NB4 (cell line): ENCODE measurements around the gene LY86.

Experiments used
- DNase-seq: peaks from one replicate; pipeline ENCODE4 v3.0.0; 2010; ENCODE audit warnings: low read depth
- H3K4me3 ChIP-seq: one replicate; pipeline ENCODE4 v1.5.1; 2011; ENCODE audit warnings: mild to moderate bottlenecking, low read depth, low read length, moderate library complexity
- MYC ChIP-seq: IDR thresholded peaks from 2 replicates; pipeline ENCODE4 v1.6.1; 2011; ENCODE audit warnings: low read depth, low read length
- POLR2A ChIP-seq: IDR thresholded peaks from 2 replicates; pipeline ENCODE4 v1.6.1; 2011; ENCODE audit warnings: mild to moderate bottlenecking; ENCODE audit not compliant: insufficient read length; ENCODE audit errors: extremely low read depth
- TF ChIP-seq, protein P1 (sequence below): IDR thresholded peaks from one replicate; pipeline ENCODE4 v1.5.1; 2012; ENCODE audit warnings: low read depth, low read length
- TF ChIP-seq, protein P2 (sequence below): IDR thresholded peaks from 2 replicates; pipeline ENCODE4 v1.6.1; 2011; ENCODE audit warnings: low read depth, low read length

LY86 gene

DNA sequence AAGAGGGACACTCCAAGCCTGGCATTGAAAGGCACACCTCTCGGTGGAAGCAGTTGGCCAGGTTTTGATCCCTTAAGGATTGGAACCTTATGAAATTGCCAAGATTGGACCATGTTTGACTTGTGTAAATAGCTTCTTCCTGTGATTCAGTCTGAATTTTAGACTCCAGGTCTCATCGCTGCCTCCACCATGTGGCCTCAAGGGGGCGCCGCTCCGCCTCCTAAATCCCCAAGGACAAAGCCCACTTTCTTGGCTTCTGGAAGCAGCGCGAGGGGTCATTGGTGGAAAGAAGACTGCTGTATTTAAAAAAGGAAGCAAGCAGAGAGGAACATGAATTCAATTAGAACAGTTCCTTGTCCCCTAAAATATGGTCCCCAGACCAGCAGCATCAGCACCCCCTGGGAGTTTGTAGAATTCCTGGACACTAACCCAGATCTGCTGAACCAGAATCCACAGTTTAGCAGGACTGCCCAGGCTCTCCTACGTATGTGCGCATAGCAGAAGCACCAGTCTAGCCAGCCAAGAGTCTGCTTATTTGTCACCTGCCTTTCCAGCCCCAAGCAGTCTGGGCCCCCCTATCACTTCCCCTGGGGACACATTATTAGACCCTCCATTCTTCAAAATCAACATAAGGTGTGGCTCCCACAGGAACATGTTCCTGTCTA is 108.5 kb downstream of the LY86 start:
- TF ChIP-seq, protein P1, sequence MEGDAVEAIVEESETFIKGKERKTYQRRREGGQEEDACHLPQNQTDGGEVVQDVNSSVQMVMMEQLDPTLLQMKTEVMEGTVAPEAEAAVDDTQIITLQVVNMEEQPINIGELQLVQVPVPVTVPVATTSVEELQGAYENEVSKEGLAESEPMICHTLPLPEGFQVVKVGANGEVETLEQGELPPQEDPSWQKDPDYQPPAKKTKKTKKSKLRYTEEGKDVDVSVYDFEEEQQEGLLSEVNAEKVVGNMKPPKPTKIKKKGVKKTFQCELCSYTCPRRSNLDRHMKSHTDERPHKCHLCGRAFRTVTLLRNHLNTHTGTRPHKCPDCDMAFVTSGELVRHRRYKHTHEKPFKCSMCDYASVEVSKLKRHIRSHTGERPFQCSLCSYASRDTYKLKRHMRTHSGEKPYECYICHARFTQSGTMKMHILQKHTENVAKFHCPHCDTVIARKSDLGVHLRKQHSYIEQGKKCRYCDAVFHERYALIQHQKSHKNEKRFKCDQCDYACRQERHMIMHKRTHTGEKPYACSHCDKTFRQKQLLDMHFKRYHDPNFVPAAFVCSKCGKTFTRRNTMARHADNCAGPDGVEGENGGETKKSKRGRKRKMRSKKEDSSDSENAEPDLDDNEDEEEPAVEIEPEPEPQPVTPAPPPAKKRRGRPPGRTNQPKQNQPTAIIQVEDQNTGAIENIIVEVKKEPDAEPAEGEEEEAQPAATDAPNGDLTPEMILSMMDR = peak; percentile 95
- TF ChIP-seq, protein P2, sequence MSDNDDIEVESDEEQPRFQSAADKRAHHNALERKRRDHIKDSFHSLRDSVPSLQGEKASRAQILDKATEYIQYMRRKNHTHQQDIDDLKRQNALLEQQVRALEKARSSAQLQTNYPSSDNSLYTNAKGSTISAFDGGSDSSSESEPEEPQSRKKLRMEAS = peak; percentile 59
- TF ChIP-seq POLR2A = no peak
- peak; percentile 66; the same call in 1 of the 2 replicates for TF ChIP-seq MYC
- no peak overlapping the region for H3K4me3 ChIP-seq
- DNase-seq = peak; percentile 95

GRCh38 chr6:6697620-6698019 is 109.1 kb downstream of the LY86 start:
- peak; percentile 41; the same call in 1 of the 2 replicates for TF ChIP-seq MYC
- TF ChIP-seq, protein P1 = no peak
- no peak for TF ChIP-seq POLR2A
- TF ChIP-seq, protein P2 = no peak; the same call in 1 of the 2 replicates

DNA sequence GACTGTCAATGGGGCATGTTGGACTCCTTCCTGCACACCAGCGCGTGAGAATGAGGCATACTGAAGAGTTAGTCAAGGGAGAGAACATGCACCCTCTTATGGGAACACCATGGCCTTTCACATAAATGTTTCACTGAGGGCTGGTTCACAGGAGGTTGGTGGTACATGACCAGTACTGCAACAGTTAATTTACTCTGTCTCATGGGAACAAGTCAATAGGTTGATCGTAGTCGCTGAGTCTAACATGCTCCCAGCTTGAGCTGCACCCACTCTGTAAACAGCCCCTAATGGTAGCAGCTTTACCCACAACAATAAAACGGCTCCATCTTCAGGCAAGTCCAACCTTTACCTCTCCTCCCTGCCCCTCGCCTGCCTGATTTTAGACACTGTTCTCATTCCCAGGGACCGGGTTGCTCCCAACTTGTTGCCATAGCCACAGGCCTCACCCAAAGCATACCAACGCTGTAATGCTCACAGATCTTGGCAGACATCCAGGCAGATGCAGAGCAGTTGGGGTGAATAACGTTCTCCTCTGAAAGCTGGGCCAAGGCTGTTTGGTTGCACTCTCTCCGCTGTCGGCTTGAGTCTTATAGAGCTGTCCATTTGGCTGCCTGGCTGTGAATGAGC is 111.3 kb downstream of the LY86 start:
- peak; percentile 91 for DNase-seq
- TF ChIP-seq, protein P1 = peak; percentile 5
- TF ChIP-seq, protein P2 = no peak
- no peak for TF ChIP-seq MYC
- H3K4me3 ChIP-seq = peak overlapping the region; percentile 62

More at GRCh38 chr6:6697620-6698019, 109.1 kb downstream of the LY86 start:
- peak; percentile 77 for DNase-seq
- H3K4me3 ChIP-seq = no peak overlapping the region

- DNase-seq = peak; percentile 46
- TF ChIP-seq, protein P2 = peak; percentile 38; the same call in 1 of the 2 replicates
- TF ChIP-seq MYC = no peak
- peak overlapping the region; percentile 62 for H3K4me3 ChIP-seq
These were observed 112.1 kb downstream of the LY86 start for GRCh38 chr6:6700407-6701270.

DNA sequence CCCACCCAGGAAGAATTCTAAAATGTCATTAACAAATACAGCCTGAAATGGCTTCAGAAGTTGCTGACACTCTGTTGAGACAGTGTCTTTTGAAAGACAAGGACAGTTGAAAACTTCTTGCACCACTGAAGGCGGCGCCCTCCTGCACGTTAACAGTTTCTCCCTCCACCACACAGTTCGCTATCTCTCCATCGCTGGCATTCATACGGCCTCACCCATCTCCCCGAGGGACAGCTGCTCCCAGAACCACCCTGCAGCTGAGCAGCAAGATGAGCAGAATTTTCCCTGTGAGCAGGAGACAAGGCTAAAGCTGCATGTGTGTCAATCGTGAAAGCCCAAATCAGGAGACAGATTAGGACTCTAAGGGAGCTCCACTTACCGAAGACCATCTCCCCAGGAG is 113.3 kb downstream of the LY86 start:
- TF ChIP-seq POLR2A = no peak
- TF ChIP-seq, protein P1 = peak; percentile 60
- TF ChIP-seq, protein P2 = peak; percentile 46; the same call in 1 of the 2 replicates
- TF ChIP-seq MYC = peak; percentile 64; the same call in 1 of the 2 replicates
- H3K4me3 ChIP-seq = peak overlapping the region; percentile 62
- DNase-seq = peak; percentile 99
